Effector memory CD4-positive, alpha-beta T cell (primary cell): ENCODE measurements around the gene PRDX2.

Experiments
- DNase-seq, 3 donors: peaks; one replicate each; pipeline ENCODE4 v3.0.0-alpha.2; 2020
- H3K27ac ChIP-seq: 2 replicates; pipeline ENCODE4 v1.7.0; 2013; ENCODE audit warnings: mild to moderate bottlenecking, low read length, moderate library complexity; ENCODE audit not compliant: insufficient read depth, poor library complexity, severe bottlenecking
- H3K27me3 ChIP-seq: replicated peaks from 2 replicates; pipeline ENCODE4 v1.7.0; 2013; ENCODE audit warnings: mild to moderate bottlenecking, low read length; ENCODE audit not compliant: insufficient read depth, control insufficient read depth, poor library complexity, severe bottlenecking
- H3K36me3 ChIP-seq: 2 replicates; pipeline ENCODE4 v1.7.0; 2013; ENCODE audit warnings: mild to moderate bottlenecking, low read length, moderate library complexity; ENCODE audit not compliant: control insufficient read depth, insufficient read depth
- H3K4me1 ChIP-seq: 2 replicates; pipeline ENCODE4 v1.7.0; 2013; ENCODE audit warnings: low read length, mild to moderate bottlenecking; ENCODE audit not compliant: control insufficient read depth, insufficient read depth, poor library complexity, severe bottlenecking
- H3K4me3 ChIP-seq: 2 replicates; pipeline ENCODE4 v1.7.0; 2013; ENCODE audit warnings: low read length, low read depth, mild to moderate bottlenecking; ENCODE audit not compliant: insufficient read depth, poor library complexity, severe bottlenecking
- H3K9me3 ChIP-seq: 2 replicates; pipeline ENCODE4 v1.7.0; 2013; ENCODE audit warnings: mild to moderate bottlenecking, low read length, moderate library complexity; ENCODE audit not compliant: control insufficient read depth

The PRDX2 gene

DNA sequence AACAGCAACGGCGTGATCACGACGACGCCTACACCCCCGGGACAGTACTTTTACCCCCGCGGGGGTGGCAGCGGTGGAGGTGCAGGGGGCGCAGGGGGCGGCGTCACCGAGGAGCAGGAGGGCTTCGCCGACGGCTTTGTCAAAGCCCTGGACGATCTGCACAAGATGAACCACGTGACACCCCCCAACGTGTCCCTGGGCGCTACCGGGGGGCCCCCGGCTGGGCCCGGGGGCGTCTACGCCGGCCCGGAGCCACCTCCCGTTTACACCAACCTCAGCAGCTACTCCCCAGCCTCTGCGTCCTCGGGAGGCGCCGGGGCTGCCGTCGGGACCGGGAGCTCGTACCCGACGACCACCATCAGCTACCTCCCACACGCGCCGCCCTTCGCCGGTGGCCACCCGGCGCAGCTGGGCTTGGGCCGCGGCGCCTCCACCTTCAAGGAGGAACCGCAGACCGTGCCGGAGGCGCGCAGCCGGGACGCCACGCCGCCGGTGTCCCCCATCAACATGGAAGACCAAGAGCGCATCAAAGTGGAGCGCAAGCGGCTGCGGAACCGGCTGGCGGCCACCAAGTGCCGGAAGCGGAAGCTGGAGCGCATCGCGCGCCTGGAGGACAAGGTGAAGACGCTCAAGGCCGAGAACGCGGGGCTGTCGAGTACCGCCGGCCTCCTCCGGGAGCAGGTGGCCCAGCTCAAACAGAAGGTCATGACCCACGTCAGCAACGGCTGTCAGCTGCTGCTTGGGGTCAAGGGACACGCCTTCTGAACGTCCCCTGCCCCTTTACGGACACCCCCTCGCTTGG lies 9.3 kb downstream of the PRDX2 start:
- peaks cover 46% of the 10 kb centered on the region for H3K4me1 ChIP-seq
- H3K36me3 ChIP-seq, result peaks cover 16% of the 10 kb centered on the region
- no peaks in the 10 kb centered on the region for H3K9me3 ChIP-seq
- H3K27me3 ChIP-seq, result no peaks in the 10 kb centered on the region
- H3K4me3 ChIP-seq, result peak overlapping the region; percentile 100
- peak; percentile 47 to 63 (median 58) for DNase-seq
- H3K27ac ChIP-seq, result peak overlapping the region; percentile 99

DNA sequence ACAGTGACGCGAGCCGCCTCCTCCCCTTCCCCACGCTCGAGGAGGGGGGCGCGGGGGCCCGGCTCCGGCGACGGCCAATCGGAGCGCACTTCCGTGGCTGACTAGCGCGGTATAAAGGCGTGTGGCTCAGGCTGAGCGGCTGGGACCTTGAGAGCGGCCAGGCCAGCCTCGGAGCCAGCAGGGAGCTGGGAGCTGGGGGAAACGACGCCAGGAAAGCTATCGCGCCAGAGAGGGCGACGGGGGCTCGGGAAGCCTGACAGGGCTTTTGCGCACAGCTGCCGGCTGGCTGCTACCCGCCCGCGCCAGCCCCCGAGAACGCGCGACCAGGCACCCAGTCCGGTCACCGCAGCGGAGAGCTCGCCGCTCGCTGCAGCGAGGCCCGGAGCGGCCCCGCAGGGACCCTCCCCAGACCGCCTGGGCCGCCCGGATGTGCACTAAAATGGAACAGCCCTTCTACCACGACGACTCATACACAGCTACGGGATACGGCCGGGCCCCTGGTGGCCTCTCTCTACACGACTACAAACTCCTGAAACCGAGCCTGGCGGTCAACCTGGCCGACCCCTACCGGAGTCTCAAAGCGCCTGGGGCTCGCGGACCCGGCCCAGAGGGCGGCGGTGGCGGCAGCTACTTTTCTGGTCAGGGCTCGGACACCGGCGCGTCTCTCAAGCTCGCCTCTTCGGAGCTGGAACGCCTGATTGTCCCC lies 10.1 kb downstream of the PRDX2 start, which contains the start of gene JUNB:
Gene JUNB (plus strand): TSS at position 142 of the 706 bp plus-strand sequence. CDS start 286 bp downstream, at position 428.
- Histone ChIP-seq H3K27me3 (no peaks in the 10 kb centered on the region), H3K36me3 (peaks cover 16% of the 10 kb centered on the region), H3K4me1 (peaks cover 49% of the 10 kb centered on the region), H3K4me3 (peak within 1 kb of the TSS; percentile 100), H3K9me3 (no peaks in the 10 kb centered on the region), H3K27ac (peak within 1 kb of the TSS; percentile 99)
- DNase-seq, result peak; percentile 95 to 97 (median 95)

DNA sequence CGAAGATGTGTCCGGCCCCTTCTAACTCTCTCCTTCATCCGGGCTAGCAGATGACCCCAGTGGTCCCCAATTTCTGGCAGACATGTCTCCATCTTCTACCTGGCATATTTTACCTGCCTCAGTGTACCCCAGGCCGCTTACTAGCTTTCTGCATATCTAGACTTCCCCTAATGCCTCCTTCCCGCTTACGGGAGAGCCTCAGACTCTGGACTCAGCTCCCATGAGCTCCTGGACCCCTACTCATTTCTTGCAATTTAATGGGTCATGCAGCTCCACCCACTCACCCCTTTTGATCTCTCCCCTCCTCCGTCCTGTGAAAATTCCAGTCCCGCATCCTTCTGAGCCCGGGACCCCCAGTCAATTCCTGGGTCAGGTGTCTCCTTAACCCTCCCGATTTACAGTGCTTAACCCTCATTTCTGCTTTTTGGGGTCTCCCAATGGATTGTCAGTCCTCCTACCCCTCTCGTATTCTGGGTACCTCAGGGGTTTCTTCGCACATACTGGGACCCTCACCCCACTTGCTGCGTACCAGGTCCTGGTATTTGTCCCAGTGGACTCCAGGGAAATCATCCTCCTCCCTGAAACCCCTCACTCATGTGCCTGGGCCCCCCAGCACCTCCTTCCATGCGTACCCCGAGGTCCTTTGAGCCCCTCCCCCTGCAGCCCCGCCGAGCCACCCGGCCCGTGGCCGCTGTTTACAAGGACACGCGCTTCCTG lies 10.8 kb downstream of the PRDX2 start:
- Histone ChIP-seq H3K36me3 (peaks cover 16% of the 10 kb centered on the region), H3K4me1 (peaks cover 49% of the 10 kb centered on the region), H3K27ac (peak overlapping the region; percentile 99), H3K4me3 (peak overlapping the region; percentile 100), H3K9me3 (no peaks in the 10 kb centered on the region), H3K27me3 (no peaks in the 10 kb centered on the region)
- peak in 1 of 3 donors; percentile 9 for DNase-seq

DNA sequence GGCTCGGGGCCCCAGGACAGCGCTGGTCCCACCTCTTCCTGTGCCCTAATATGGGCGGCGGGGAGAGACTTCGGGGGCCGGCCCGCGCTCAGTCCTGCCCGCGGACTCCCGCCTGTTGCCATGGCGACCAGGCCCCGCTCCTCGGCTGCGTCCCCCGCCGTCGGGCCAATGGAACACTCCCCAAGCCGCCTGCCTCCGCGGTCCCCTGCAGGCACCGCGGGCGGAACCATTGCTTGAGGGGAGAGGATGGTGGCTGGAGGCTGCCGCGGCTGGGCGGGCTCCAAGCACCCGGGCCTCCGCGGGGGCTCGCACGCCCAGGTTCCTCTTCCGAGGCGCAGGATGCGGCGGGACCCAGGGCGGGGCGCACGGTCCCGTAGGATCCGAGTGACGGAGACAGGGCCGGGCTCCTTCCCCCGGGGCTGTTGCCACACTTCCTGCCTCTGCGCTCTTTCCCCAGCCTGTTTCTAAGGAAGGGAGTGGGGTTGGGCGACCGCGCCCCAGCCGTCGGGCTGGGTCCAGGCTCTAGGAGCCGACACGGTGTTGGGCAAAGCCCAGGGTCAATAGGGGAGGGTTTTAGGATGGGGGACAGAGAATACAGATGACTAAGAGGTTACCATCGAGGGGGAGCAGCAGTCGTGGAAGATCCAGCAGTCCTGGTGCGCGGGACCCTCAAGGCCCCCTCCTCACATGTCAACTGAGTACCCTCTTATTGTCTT lies 11.5 kb downstream of the PRDX2 start:
- DNase-seq, result peak; percentile 89 to 92 (median 91)
- Histone ChIP-seq H3K36me3 (peaks cover 16% of the 10 kb centered on the region), H3K4me1 (peaks cover 51% of the 10 kb centered on the region), H3K9me3 (no peaks in the 10 kb centered on the region), H3K27ac (peak overlapping the region; percentile 99), H3K4me3 (peak overlapping the region; percentile 100), H3K27me3 (no peaks in the 10 kb centered on the region)

DNA sequence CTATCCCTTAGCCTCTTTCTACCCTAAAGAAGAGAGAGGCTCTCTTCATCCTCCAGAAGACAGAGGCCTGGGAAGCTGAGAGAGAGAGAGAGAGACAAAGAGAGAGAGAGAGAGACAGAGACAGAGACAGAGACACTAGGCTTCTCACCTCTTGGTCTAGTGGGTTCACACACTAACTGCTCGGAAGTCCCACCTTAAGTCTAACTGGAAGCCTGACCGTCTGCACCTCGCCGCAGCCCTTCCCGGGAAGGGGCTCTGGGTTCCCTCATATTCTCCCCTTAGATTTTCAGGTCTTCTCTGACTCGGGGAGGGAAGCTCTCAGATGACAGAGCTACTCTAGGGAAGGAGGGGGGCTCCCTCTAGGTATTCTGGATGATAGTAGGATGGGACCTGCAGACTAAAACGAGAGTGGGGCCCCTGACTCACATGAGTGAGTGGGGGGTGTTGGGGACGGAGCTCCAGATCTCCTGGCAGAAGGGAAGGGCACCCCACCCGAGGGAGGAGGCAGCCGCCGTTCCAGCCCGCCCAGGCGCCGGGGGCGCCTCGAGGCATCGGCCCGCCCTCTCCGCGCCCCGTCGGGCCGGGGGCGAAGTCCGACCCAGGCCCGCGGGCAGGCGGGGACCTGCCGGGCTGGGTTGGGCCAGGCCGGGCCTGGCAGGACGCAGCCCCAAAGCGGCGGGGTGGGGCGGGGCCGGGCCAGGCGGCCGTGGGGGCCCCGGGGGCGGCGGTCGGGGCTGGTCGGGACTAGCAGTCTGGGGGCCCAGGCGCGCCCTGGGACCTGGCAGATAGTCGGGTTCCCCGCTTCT lies 12.3 kb downstream of the PRDX2 start:
- no peaks in the 10 kb centered on the region for H3K9me3 ChIP-seq
- peak overlapping the region; percentile 99 for H3K27ac ChIP-seq
- no peak for DNase-seq
- peaks cover 16% of the 10 kb centered on the region for H3K36me3 ChIP-seq
- H3K4me3 ChIP-seq, result peak overlapping the region; percentile 100
- H3K27me3 ChIP-seq, result no peaks in the 10 kb centered on the region
- peaks cover 50% of the 10 kb centered on the region for H3K4me1 ChIP-seq

DNA sequence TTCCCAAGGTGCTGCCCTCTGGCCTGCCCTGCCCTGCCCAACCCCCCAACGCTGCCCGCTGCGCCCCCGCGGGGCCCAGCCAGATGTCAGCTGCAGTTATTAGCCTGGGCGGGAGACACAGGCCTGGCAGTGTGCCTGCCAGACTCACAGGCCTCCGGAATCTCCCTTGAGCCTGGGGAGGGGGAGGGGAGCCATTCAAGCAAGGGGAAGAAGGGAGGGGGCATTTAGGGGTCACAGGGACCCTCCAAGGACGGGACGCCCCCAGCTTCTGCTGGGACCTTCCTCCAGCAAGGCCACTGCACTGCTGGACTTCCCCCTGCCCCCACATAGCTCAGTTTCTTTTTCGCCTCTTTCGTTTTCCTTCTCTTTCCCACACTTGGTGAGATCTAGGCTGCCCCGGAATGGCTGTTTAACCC lies 12.9 kb downstream of the PRDX2 start:
- peaks cover 52% of the 10 kb centered on the region for H3K4me1 ChIP-seq
- peak overlapping the region; percentile 99 for H3K27ac ChIP-seq
- no peak overlapping the region for H3K4me3 ChIP-seq
- peaks cover 16% of the 10 kb centered on the region for H3K36me3 ChIP-seq
- no peaks in the 10 kb centered on the region for H3K27me3 ChIP-seq
- H3K9me3 ChIP-seq, result no peaks in the 10 kb centered on the region
- DNase-seq, result peak; percentile 50 to 56 (median 51)

DNA sequence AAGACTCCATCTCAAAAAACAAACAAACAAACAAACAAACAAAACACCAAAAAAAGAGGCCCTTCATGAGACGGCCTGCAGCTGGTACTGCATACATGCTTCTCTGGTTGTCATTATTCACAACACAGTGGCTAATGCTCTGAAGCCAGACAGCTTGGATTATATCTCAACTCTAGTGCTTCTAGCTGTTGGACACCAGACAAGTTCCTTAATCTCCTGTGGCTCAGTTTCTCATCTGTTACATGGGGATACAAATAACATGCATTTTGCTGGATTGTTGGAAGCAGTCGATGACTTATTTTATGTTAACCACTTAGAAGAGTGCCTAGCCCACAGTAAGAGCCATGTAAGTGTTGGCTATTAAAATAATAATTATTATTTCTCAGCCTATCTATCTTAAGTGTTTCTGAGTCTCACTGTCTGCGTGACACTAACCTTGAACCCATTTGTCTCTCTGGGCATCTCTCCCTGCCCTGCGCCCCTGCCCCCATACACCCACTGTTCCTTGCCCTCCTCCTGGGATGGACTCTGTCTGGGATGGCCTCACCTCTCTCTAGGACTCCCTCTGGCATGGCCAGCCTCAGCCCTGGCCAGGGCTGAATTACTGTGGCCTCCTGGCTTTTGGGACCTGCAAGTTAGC lies 13.4 kb downstream of the PRDX2 start:
- Histone ChIP-seq H3K4me1 (peaks cover 57% of the 10 kb centered on the region), H3K27me3 (no peaks in the 10 kb centered on the region), H3K36me3 (peaks cover 16% of the 10 kb centered on the region), H3K4me3 (no peak overlapping the region), H3K27ac (peak overlapping the region; percentile 99), H3K9me3 (no peaks in the 10 kb centered on the region)
- DNase-seq, result no peak

DNA sequence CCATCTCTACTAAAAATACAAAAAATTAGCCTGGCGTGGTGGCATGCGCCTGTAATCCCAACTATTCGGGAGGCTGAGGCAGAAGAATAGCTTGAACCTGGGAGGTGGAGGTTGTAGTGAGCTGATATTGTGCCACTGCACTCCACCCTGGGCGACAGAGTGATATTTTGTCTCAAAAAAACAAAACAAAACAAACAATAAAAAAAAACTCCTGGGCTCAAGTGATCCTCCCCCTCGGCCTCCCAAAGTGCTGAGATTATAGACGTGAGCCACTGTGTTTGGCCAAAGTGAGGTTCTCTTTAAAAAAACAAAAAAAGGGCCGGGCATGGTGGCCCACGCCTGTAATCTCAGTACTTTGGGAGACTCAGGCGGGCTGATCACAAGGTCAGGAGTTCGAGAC lies 14.1 kb downstream of the PRDX2 start:
- DNase-seq, result no peak
- peak overlapping the region; percentile 27 for H3K27ac ChIP-seq
- H3K4me1 ChIP-seq, result peaks cover 63% of the 10 kb centered on the region
- no peak overlapping the region for H3K4me3 ChIP-seq
- no peaks in the 10 kb centered on the region for H3K27me3 ChIP-seq
- H3K9me3 ChIP-seq, result no peaks in the 10 kb centered on the region
- H3K36me3 ChIP-seq, result peaks cover 10% of the 10 kb centered on the region
